HG03457 (cell line): ENCODE results near the gene NTMT1.
"Not testable (repeated sequence)": the region's sequence is repeated elsewhere in the genome, so short reads cannot be mapped to it uniquely, and the experiment has no call there.

Source experiments
- ATAC-seq: cut with Tn5 transposase; IDR thresholded peaks from one replicate; pipeline ENCODE4 v1.9.1; 2021; ENCODE audit warnings: moderate number of reproducible peaks; ENCODE audit not compliant: unreplicated experiment

NTMT1 gene

DNA sequence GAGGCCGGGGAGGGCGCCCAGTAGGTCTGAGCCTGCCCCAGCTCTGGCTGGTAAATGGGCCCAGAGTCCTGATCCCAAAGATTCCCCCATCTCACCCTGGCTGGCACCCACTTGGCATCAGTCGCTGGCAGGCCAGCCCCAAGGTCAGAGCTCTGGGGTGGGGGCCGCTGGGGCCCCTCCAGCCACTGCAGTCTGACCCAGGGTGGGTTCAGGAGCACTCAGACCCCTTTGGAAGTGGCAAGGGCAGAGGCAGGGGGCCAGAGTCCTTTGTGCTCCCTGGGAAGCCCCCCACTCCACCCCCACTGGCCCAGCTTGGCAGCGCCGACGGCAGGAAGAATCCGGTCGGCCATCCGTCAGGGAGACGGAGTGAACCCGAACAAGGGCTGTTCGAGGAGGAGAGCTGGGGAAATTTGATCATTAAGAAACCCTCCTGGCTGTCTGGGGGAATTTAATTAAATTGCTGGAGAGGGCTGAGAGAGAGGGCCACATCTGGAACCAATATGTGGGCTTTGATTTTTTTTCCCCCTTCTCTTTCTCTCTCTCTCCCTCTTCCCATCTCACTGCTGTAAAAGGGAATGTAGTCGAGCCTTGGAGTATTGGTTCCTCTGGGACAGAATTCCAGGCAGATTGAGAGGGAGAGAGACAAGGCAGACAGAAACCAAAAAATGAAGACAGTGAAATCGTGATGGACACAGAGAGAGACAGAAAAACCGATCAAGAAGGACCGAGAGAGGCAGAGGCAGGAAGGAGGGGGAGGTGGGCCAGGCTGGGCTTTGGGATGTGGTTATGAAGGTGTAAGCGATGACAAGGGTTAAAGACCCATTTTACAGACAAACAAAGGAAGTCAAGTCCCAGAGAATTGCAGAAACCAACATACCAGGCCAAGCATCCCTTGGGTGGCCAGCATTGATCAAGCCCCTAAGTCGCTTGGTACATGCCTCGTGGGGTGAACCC is 24.0 kb downstream of the NTMT1 start:
- ATAC-seq = no peak

DNA sequence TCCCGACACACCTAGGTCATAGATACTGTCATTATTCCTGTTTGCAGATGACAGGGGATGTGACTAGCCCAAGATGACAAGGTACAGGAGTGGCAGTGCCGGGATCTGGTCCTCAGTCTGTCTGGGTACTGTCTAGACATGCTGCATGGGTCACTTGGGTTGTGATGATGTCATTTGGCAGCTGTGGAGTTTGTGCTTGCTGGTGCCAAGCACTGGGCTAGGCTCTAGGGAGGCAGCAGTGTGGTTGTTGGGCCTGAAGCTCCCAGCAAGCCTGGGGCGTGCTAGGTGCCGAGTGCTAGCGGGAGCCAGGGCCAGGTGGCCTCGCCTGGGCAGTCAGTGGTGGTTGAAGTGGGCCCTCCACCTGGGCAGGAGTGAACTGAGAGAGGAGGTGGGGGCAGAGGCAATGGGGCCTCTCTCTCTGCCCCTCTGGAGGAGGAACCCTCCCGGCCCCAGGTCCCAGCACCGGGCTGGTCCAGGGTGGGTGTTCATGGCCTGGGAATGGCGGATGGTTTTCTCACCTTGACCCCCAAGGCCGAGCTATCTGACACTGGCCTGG is 24.8 kb downstream of the NTMT1 start:
- no peak for ATAC-seq

DNA sequence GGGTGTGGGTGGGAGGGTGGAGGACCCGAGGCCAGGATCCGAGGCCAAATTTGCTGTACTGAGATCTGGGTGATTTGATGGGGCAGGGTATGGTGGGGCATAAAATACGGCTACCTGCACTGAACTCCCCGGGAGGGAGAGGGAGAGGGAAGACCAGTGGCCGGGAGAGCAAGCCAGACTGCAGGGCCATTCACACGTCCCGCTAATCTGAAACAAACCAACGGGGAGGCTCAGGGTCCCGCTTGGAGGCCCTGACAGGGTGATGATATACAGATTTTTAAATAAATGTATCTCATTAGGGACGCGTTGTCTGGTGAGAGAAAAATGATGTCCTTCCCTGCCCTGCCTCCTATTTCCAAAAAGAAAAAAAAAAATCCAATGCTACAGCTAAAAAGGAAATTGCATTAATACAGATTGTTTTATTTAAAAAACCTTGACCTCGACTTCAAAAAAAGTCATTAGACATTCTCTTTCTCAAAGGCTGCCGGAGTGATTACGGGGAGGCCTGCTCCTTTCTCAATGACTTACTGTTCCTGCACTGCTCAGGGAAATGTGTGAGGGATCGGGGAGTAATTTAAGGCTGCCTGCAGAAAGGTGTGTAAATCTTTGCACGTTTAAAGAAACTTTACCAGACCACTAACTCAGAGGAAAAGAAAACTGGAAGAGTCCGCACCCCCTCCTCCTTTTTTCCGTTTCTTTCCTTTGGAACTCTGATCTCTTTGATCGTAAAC is 28.0 kb downstream of the NTMT1 start:
- no peak for ATAC-seq

GRCh38 chr9:129654554-129655040 is 28.6 kb downstream of the NTMT1 start:
- no peak for ATAC-seq

DNA sequence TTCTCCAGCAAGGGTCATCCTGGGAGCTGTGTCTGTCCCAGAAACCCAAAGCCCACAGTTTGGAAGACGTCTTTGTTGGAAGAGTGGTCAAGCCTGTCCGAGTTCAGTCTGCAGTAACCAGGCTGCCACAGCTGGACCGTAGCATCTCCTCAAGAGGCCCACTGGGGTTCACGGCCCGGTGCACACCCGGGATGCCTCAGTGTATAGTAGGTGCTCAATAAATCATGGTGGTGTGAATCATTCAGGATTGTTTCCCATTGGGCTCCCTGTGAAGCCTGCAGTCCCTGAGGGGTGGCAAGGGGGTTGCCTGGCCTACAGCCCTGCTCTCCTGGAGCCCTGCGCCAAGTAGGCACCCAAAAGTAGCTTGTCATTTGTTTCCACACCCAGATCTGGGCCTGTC is 29.2 kb downstream of the NTMT1 start:
- no peak for ATAC-seq

- ATAC-seq = no peak
These were observed 29.7 kb downstream of the NTMT1 start for GRCh38 chr9:129655696-129656095.

- ATAC-seq = no peak
These were observed 30.9 kb downstream of the NTMT1 start for GRCh38 chr9:129656795-129657390.

DNA sequence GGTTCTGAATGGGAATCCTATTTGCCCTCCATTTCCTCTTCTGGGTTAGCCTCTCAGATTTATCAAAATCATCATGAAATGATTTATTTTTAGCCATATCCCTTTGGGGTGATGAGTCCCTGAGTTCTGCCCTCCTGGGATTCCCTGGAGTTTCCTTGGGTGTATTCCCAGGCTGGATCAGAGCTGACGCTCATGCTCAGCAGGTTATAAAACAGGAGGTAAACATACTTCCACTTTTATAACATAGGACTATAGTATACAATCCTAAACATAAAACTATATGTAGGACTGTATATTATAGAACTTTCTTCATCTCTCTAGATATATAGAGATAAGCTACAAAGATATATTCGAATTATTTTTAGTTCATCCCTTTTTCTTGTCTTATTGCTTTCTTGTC is 35.1 kb downstream of the NTMT1 start:
- ATAC-seq = no peak

DNA sequence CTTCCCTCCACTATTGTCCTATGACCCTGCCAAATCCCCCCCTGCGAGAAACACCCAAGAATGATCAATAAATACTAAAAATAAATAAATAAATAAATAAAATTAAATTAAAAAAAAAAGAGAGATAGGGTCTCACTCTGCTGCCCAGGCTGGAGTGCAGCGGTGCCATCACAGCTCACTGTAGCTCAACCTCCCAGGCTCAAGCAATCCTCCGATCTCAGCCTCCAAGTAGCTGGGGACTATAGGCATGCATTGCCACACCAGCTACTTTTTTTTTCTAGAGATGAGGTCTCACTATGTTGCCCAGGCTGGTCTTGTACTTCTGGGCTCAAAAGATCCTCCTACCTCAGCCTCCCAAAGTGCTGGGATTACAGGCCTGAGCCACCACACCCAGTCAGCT is 36.3 kb downstream of the NTMT1 start:
- not testable (repeated sequence) for ATAC-seq

- no peak for ATAC-seq
These were observed 38.9 kb downstream of the NTMT1 start for GRCh38 chr9:129664746-129665388.

- no peak for ATAC-seq
These were observed 39.4 kb downstream of the NTMT1 start, which contains the start of gene PRRX2 for GRCh38 chr9:129665389-129665775. PRRX2 (plus strand) TSS chr9:129665647; CDS start chr9:129665868, 221 bp downstream.

- ATAC-seq = no peak
These were observed 40.0 kb downstream of the NTMT1 start for GRCh38 chr9:129665814-129666520.

- no peak for ATAC-seq
These were observed 40.6 kb downstream of the NTMT1 start for GRCh38 chr9:129666575-129666974.

- ATAC-seq = no peak
These were observed 41.4 kb downstream of the NTMT1 start for GRCh38 chr9:129667378-129667777.

DNA sequence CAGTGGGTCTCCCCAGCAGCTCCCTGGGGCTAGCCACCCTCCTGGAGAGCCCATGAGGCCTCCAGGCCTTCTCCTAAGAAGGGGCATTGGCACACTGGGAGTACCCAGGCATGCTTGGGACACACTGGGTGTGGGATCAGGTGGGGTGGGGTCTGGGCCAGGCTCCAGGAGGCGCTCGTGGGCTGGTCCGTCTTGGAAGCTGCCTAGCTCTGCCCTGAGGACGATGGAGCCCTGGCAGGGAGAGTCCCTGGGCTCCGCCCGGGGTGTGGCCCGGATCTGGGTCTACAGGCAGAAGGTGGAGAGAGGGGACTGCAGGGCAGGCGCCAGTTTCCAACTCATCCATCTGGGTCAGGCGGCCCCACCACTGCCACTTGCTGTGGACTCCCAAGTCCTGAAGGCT is 41.9 kb downstream of the NTMT1 start:
- ATAC-seq = no peak

DNA sequence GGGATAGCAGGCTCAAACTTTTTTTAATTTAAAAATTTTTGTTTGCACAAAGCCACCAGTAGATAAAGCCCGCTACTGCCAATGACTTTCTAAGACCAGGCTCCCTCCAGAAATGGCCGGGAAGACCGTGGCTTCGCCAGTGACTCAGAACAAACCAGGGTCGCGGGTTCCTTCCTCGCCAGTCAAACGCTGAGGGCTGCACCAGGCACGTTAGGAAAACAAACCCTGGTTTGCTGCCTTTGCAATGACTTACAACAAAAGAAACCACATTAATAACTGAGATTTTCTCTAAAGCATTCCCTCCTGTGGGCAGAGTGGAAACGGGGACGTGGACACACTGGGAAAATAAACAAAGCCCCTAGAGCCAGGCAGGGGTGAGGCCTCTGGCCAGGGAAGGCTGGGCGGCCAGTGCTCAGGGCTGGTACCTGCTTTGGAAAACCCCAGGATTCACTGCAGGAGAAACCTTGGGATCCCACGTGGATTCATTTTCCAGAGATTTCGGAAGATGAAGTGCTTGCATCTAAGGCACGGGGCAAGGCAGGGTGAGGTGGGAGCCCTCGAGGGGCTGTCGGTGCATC is 43.3 kb downstream of the NTMT1 start:
- no peak for ATAC-seq

GRCh38 chr9:129669946-129670345 is 44.0 kb downstream of the NTMT1 start:
- ATAC-seq = no peak

- ATAC-seq = no peak
These were observed 45.1 kb downstream of the NTMT1 start for GRCh38 chr9:129671065-129671464.

GRCh38 chr9:129671519-129671918 is 45.6 kb downstream of the NTMT1 start:
- ATAC-seq = no peak

DNA sequence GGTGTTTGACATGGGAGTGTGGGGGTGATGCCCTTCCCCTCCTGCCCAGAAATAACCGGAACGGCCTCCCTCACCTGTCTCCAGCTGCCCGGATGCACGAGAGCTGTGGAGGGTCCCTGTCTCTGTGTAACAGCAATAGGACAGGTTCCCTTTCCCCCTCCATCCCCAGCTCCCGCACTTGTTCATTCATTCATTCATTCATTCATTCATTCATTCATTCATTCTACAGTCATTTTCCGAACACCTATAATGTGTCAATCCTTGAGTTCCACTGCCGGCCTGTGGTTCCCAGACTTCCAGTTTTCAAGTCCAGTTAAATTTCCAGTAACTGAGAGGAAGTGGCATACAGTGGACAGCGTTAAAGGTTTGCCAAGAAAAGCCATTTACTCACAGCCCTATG is 46.7 kb downstream of the NTMT1 start:
- ATAC-seq = no peak
